Endothelial cell of hepatic sinusoid (primary cell): ENCODE results near the gene KBTBD12.
"Not testable (repeated sequence)": the region's sequence is repeated elsewhere in the genome, so short reads cannot be mapped to it uniquely, and the experiment has no call there.

ENCODE experiments used
- in situ Hi-C: cut with HindIII; loops from 2 replicates; pipeline ENCODE4 v1.10.0; 2017; ENCODE audit warnings: low sequenced_read_pairs

The KBTBD12 gene

GRCh38 chr3:127915115-127915936 lies at the start of gene KBTBD12:
TSS of gene KBTBD12 (plus strand) at chr3:127915232. CDS start at chr3:127923062, 7,830 bp downstream.
- in situ Hi-C loops, result no loop called here

- in situ Hi-C loops, result no loop called here
Measured at GRCh38 chr3:127865941-127866340, 49.1 kb upstream of the KBTBD12 start.

GRCh38 chr3:127867412-127867811 lies 47.6 kb upstream of the KBTBD12 start:
- in situ Hi-C loops, result no loop called here

GRCh38 chr3:127867986-127868385 lies 47.0 kb upstream of the KBTBD12 start:
- in situ Hi-C loops, result no loop called here

- in situ Hi-C loops, result no loop called here
Measured at GRCh38 chr3:127870156-127870555, 44.9 kb upstream of the KBTBD12 start.

GRCh38 chr3:127874097-127874496 lies 40.9 kb upstream of the KBTBD12 start:
- in situ Hi-C loops, result not testable (repeated sequence)

- in situ Hi-C loops, result no loop called here
Measured at GRCh38 chr3:127881586-127881985, 33.4 kb upstream of the KBTBD12 start.

GRCh38 chr3:127884041-127884440 lies 31.0 kb upstream of the KBTBD12 start:
- in situ Hi-C loops, result no loop called here

- in situ Hi-C loops, result no loop called here
Measured at GRCh38 chr3:127886231-127886955, 28.6 kb upstream of the KBTBD12 start.

GRCh38 chr3:127886956-127887231 lies 28.1 kb upstream of the KBTBD12 start:
- in situ Hi-C loops, result no loop called here

- in situ Hi-C loops, result no loop called here
Measured at GRCh38 chr3:127887321-127887720, 27.7 kb upstream of the KBTBD12 start.

GRCh38 chr3:127888156-127888555 lies 26.9 kb upstream of the KBTBD12 start:
- in situ Hi-C loops, result no loop called here

- in situ Hi-C loops, result no loop called here
Measured at GRCh38 chr3:127888564-127889107, 26.4 kb upstream of the KBTBD12 start.

GRCh38 chr3:127889461-127889863 lies 25.6 kb upstream of the KBTBD12 start:
- in situ Hi-C loops, result no loop called here

- in situ Hi-C loops, result no loop called here
Measured at GRCh38 chr3:127889976-127890650, 24.9 kb upstream of the KBTBD12 start.

GRCh38 chr3:127890651-127891290 lies 24.3 kb upstream of the KBTBD12 start:
- in situ Hi-C loops, result not testable (repeated sequence)

GRCh38 chr3:127894481-127894880 lies 20.6 kb upstream of the KBTBD12 start:
- in situ Hi-C loops, result no loop called here

- in situ Hi-C loops, result no loop called here
Measured at GRCh38 chr3:127899200-127899599, 15.8 kb upstream of the KBTBD12 start.

GRCh38 chr3:127899766-127900165 lies 15.3 kb upstream of the KBTBD12 start:
- in situ Hi-C loops, result loop anchor here (5.0 kb wide), 1 partner anchor 53 kb away; no protein-coding TSS in a partner anchor

GRCh38 chr3:127900536-127900935 lies 14.5 kb upstream of the KBTBD12 start:
- in situ Hi-C loops, result loop anchor here (5.0 kb wide), 1 partner anchor 52 kb away; no protein-coding TSS in a partner anchor

GRCh38 chr3:127902486-127902885 lies 12.5 kb upstream of the KBTBD12 start:
- in situ Hi-C loops, result loop anchor here (5.0 kb wide), 1 partner anchor 50 kb away; no protein-coding TSS in a partner anchor
